ENCODE measurements around the gene SP100.

The SP100 gene

DNA sequence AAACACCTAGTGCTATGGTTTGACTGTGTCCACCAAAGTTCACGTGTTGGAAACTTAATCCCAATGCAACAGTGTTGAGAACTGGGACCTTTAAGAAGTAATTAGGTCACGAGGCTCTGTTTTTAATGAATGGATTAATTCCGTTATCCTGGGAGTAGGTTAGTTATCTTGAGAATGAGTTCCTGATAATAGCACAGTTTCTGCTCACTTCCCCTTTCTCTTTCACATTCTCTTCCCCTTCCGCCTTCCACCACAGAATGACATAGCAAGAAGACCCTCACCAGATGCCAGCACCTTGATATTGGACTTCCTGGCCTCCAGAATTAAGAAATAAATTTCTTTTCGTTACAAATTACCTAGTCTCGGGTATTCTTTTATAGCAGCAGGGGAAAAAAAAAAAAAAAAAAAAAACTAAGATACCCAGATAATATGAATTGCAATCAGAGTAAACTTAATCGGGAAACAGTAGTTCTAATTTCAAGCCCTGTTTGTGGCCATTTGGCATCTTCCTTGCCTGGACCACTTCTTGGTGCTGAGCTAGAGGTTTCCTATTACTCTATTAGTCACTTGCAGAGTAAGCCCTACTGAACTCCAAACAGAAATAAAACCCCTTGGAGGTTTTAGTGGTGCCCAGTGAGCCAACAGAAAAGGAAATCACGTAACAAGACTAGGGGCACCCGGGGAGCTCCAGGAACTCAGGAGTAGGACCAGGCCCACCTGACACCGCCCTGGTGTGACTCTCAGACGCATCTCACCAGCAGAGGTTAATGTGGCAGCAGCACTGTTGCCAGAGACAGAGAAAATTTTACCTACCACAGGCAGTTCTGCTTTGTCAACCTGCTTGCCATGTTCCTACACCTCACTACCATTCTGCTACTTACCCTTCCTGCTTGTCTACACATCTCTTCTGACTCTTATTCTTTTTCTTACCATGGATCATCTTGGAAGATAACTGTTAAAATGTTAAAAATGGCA is 149.1 kb downstream of the SP100 start:
- DNase-seq = no peak

DNA sequence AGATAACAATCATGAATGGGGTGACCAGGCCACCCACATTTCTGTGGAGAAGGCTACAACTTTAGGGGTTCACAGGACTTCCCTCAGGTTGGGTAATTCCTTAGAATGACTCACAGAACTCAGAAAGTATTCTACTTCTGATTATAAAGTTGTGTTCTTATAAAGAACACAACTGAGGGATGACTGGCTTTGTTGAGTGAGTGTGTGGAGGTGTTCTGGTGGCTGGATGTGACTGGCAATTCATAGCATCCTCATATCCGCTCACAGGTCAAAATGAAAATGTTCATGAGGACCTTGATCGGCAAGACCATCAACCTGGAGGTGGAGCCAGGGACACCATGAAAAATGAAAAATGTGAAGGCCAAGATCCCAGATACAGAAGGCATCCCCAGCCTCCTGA is 153.3 kb downstream of the SP100 start:
- no peak for DNase-seq

DNA sequence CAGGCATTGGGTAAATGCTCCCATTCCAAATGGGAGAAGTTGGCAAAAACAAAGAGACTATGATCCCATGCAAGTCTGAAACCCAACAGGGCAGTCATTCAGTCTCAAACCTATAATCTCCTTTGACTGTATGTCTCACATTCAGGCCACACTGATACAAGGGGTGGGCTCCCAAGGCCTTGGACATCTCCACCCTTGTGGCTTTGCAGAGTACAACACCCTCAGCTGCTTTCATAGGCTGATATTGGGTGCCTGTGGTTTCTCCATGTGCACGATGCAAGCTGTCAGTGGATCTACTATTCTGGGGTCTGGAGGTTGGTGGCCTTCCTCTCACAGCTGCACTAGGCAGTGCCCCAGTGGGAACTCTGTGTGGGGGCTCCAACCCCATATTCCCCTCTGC is 155.0 kb downstream of the SP100 start:
- no peak for DNase-seq

DNA sequence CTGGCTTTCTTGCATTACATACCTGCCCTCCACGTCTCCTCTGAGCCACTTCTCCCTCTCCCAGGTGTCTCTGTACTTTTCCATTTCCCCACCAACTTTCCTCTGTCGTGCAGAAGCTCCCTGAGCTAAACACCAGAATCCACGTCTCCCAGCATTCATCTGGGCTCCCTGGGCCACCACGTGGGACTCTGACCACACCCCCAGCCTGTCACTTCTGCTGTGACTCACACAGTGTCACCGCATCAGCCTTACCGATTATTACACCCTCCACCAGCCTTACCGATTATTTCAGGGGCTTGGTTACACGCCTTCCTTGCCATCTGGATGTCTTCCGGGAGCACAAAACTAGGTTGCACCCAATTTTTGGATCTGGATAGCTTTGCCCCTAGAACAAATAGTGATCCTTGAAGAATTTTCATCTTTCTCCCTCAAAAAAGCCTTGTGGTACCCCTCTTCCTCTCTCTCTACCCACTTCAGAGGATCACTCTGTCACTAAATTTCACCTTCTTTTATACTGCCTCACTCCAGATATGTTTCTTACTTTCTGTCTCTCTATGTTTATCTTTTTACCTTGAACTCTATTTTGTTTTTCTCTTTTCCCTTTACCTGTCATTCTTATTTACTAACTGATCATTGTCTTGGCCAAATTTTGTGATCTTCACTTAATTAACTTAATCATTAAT is 159.8 kb downstream of the SP100 start:
- peak; percentile 27 for DNase-seq

DNA sequence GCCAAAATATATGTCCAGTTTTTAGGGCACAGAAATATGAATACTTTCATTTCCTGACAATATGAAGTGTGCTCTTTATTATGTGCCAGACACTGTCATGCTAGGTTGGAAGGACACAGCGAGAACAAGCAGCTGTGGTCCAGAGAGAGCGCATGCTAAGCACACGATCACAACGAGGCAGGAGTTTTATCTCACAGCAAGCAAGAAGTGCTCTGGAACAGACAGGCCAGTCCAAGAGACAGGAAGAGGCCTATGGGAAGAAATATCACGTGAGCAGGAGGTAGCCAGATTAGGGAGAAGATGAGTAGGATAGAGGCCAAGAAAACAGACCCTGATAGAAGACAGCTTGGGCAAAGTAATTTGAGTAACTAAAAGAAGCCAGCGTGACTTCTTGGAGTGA is 161.1 kb downstream of the SP100 start:
- no peak for DNase-seq

DNA sequence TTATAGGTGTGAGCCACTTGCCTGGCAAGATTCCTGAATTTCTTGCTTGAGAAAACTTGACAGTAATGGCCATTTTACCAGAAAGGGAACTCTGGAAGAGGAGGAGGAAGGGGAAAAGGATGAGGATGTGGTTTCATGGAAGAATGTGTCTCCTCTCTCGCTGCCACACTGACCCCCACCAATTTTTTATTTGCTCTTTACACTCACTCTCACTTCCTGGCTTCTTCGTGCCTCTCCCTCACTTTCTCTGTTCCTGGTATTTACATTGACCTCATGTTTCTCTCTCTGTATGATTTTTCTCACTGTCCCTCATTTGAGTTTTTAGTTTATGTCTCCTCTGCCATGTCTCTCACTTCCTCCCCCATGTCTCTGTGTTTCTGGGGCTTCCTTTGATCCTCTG is 162.1 kb downstream of the SP100 start:
- no peak for DNase-seq

DNA sequence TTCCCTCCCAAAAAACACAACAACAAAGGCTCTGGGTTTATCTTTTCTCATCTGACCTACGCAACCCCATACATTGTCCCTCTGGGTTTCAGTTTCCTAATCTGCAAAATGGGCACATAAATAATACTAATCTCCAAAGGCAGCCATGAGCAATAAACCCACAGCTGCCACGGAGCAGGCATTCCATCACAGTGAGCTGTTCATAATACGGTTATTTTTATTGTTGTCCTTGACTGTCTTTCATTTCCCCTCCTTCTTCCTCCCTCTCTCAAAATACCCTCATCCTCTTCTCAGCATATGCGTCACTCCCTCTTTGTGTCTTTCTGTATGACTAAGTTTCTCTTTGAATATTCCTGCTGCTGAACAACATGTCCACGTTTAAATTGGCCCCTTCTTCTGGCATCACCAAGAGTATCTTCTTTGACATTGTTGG is 166.9 kb downstream of the SP100 start:
- no peak for DNase-seq

DNA sequence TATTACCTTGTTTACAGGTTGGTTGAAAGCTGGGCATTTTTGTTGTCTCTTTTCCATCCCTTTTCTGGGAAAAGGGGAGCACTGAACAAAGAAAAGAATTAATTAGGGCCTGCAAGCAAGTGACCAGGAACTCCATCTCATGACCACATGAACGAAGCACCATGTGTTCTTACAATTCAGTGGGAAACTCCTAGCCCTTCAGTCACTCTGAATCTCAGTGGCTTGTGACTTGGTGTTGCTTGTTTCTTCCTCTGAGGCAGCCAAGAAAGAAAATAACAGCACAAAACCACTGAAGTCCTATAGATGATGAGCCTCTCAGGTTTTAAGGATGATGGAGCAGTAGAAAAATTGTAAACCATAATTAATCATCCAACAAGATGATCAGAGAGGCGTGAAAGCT is 167.6 kb downstream of the SP100 start:
- no peak for DNase-seq

DNA sequence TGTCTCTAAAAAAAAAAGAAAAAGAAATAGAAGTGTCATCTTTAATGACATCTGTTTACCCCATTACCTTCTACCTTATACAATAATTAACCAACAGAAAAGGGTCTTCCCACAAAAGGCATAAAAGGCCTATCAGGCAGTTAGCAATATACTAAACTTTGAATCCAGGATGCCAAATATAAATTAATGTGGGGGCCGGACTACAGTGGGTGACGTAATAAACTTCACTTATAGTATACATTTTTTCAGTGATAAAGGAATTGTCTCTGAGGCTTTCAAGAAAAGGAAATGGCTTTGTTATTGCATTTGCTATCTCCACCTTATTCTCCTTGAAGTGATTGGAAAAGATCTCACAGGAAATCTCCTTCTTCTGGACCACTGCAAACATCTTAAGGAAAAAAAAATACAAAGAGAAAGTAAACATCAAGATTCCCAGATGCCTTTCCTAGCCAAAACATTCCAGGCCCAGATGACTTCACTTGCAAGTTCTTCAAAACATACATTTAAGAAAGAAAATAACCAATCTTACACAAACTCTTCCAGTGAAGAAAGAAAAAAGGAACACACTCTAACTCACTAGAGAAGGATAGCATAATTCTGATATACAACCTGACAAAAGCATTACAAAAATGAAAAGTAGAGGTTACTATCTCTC is 170.5 kb downstream of the SP100 start:
- DNase-seq = no peak

DNA sequence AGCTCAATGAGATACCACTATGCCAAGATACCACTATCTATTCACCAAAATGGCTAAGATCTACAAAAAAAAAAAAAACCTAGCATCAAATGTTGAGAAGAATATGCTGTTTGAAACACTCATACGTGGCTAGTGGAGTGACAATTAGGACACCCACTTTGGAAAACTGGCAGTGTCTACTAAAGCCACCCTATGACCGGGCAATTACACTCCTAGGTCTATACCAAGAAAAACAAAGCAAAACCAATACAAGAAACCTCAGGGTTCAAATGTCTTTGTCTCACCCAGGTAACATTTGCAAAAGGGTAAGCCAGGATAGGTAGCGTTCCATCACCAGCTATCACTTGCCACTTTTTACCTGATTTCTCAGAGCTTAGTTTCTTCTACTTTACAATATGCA is 173.0 kb downstream of the SP100 start:
- no peak for DNase-seq

DNA sequence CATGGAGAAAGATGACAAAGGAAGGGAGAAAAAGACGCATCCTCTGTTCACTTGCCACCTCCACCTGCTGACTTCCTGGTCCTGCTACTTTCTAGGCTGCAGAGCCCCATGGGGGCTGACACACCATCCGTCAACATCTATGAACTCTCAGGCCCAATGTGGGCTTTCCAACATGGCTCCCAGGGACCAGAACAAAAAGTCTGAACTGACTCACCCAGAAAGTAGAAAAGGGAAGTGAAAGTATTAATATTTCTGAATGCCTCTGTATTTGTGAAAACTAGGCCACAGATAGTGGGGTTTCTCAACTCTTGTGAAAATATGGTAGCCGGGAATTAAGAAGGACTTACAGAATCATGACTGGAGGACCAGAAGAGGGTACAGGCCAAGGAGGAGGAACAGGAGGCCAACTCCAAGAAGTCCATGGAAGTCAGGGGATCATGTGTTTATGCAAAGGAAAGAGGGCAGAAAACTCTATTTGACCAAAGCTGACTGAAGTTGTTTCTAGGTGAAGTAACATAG is 173.6 kb downstream of the SP100 start:
- no peak for DNase-seq

DNA sequence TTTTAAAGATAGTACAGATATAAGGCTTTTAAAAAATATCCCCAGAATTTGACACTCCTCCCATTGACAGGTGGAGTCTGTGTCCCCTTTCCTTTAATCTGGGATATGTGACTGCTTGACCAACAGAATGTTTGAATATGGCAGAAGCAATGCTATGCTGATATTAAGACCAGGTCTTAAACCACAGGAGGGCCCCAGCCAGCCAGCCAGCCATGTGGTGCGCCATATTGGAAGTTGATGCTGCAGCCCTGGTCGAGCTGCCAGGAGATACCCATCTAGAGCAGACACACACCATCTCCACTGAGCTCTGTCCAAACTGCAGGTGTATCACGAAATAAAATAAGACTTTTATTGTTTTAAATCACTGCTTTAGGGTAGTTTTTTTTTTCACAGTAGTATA is 174.3 kb downstream of the SP100 start:
- no peak for DNase-seq

DNA sequence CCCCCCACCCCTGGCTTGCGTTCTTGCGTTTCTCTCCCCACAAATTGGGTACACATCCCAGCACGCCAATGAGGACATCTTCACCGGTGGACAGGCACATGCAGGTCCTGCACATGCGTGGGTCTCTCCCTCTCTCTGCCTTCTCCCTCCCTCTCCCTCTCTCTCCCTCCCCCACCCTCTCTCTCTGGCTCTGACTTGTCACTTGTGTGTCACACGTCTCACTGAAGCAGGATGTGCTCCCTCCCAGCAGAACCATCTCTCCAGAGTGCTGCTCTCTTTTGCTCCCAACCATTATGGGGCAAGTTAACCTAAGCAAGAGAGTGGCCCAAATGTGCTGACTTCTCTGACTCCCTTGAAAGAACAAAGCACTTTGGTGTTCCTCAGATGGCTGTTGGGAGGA is 175.8 kb downstream of the SP100 start:
- DNase-seq = no peak

DNA sequence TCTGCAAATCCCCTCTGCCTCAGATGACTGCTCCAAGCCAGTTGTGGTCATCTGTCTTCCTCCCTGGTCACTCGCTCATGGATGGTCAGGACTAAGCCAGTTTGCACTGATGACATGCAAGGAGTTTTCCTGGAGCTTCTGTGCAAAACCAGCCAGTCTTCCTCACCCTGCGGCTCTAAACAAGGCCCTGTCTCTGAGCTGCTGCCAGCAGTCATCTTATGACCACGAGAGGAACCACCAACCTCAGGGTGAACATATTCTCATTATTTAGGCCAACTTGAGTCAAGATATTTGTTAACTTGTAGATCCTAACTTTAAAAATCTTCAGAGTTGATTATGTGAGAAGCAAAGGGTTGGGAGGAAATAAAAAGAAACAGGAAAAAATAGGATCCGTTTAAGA is 176.8 kb downstream of the SP100 start:
- no peak for DNase-seq
